Measurements from ENCODE around the gene MAF. TPM values are rescaled to one million over a fixed set of nuclear protein-coding genes. Genes with fewer than 3 reads are reported as not detected.

Gene MAF
- total and polyA plus RNA-seq, 2 of the 13 experiments (the other 11 are each of a cell fraction or from before 2014, with no cell fraction given): 0.07 to 0.31 TPM

- TF ChIP-seq, protein P1, sequence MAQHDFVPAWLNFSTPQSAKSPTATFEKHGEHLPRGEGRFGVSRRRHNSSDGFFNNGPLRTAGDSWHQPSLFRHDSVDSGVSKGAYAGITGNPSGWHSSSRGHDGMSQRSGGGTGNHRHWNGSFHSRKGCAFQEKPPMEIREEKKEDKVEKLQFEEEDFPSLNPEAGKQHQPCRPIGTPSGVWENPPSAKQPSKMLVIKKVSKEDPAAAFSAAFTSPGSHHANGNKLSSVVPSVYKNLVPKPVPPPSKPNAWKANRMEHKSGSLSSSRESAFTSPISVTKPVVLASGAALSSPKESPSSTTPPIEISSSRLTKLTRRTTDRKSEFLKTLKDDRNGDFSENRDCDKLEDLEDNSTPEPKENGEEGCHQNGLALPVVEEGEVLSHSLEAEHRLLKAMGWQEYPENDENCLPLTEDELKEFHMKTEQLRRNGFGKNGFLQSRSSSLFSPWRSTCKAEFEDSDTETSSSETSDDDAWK (CRISPR knock-in tag; IDR thresholded peaks at IDR 0.05): no peak
- TF ChIP-seq ZNF253 (CRISPR knock-in tag; IDR thresholded peaks at IDR 0.05; ENCODE audit: borderline replicate concordance) (no peak), RXRA (CRISPR knock-in tag; IDR thresholded peaks at IDR 0.05) (peak; percentile 29; the same call in 1 of the 2 replicates), RFXANK (CRISPR knock-in tag; IDR thresholded peaks at IDR 0.05) (no peak), TAF1 (CRISPR knock-in tag; IDR thresholded peaks at IDR 0.05) (no peak), ZHX1 (CRISPR knock-in tag; IDR thresholded peaks at IDR 0.05; ENCODE audit: low read depth) (0 out of 2 replicates have a peak, but pooled peaks have one; percentile 40), ZNF282 (IDR thresholded peaks at IDR 0.05; ENCODE audit: partially characterized antibody) (no peak), ZNF790 (CRISPR knock-in tag; IDR thresholded peaks at IDR 0.05; ENCODE audit: borderline replicate concordance) (no peak), ZNF318 (CRISPR knock-in tag; IDR thresholded peaks at IDR 0.05) (no peak)
- TF ChIP-seq, protein P2, sequence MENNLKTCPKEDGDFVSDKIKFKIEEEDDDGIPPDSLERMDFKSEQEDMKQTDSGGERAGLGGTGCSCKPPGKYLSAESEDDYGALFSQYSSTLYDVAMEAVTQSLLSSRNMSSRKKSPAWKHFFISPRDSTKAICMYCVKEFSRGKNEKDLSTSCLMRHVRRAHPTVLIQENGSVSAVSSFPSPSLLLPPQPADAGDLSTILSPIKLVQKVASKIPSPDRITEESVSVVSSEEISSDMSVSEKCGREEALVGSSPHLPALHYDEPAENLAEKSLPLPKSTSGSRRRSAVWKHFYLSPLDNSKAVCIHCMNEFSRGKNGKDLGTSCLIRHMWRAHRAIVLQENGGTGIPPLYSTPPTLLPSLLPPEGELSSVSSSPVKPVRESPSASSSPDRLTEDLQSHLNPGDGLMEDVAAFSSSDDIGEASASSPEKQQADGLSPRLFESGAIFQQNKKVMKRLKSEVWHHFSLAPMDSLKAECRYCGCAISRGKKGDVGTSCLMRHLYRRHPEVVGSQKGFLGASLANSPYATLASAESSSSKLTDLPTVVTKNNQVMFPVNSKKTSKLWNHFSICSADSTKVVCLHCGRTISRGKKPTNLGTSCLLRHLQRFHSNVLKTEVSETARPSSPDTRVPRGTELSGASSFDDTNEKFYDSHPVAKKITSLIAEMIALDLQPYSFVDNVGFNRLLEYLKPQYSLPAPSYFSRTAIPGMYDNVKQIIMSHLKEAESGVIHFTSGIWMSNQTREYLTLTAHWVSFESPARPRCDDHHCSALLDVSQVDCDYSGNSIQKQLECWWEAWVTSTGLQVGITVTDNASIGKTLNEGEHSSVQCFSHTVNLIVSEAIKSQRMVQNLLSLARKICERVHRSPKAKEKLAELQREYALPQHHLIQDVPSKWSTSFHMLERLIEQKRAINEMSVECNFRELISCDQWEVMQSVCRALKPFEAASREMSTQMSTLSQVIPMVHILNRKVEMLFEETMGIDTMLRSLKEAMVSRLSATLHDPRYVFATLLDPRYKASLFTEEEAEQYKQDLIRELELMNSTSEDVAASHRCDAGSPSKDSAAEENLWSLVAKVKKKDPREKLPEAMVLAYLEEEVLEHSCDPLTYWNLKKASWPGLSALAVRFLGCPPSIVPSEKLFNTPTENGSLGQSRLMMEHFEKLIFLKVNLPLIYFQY (CRISPR knock-in tag; IDR thresholded peaks at IDR 0.05; ENCODE audit: borderline replicate concordance): no peak
- TF ChIP-seq, protein P3, sequence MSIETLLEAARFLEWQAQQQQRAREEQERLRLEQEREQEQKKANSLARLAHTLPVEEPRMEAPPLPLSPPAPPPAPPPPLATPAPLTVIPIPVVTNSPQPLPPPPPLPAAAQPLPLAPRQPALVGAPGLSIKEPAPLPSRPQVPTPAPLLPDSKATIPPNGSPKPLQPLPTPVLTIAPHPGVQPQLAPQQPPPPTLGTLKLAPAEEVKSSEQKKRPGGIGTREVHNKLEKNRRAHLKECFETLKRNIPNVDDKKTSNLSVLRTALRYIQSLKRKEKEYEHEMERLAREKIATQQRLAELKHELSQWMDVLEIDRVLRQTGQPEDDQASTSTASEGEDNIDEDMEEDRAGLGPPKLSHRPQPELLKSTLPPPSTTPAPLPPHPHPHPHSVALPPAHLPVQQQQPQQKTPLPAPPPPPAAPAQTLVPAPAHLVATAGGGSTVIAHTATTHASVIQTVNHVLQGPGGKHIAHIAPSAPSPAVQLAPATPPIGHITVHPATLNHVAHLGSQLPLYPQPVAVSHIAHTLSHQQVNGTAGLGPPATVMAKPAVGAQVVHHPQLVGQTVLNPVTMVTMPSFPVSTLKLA (IDR thresholded peaks at IDR 0.05): no peak
Observed at GRCh38 chr16:79564671-79565107, 35.8 kb downstream of the MAF start (continued).
